SU-DHL-6 (cell line): ENCODE results near the gene NHSL2.

Source experiments
- H2AFZ ChIP-seq: fragments of 200-600 bp; sonication (generic); 2 replicates; pipeline ENCODE4 v1.6.1; 2014; ENCODE audit warnings: low read depth, mild to moderate bottlenecking, moderate library complexity, mixed read lengths, antibody characterized with exemption, low read length; ENCODE audit not compliant: severe bottlenecking
- H3F3A ChIP-seq: fragments of 200-600 bp; shearing (Covaris generic); 2 replicates; pipeline ENCODE4 v1.6.0; 2016; ENCODE audit warnings: antibody characterized with exemption, mild to moderate bottlenecking; ENCODE audit not compliant: insufficient read depth
- H3K27ac ChIP-seq: fragments of 200-600 bp; sonication (generic); 2 replicates; pipeline ENCODE4 v1.5.1; 2016; ENCODE audit warnings: low read depth, mild to moderate bottlenecking, low read length, moderate library complexity, mixed read lengths
- H3K27me3 ChIP-seq: fragments of 200-600 bp; sonication (generic), shearing (Covaris generic); 2 replicates; pipeline ENCODE4 v1.6.0; 2014; ENCODE audit warnings: mild to moderate bottlenecking, low read length
- H3K36me3 ChIP-seq: fragments of 200-600 bp; sonication (generic); 2 replicates; pipeline ENCODE4 v1.6.1; 2014; ENCODE audit warnings: mild to moderate bottlenecking, low read length, mixed read lengths
- H3K4me2 ChIP-seq: fragments of 300-600, 200-600 bp; shearing (Covaris generic), sonication (generic); 2 replicates; pipeline ENCODE4 v1.6.0; 2014; ENCODE audit warnings: low read length, low read depth, mild to moderate bottlenecking; ENCODE audit not compliant: poor library complexity, severe bottlenecking
- H3K4me3 ChIP-seq: fragments of 200-600 bp; sonication (generic); 2 replicates; pipeline ENCODE4 v1.5.1; 2014; ENCODE audit warnings: antibody characterized with exemption, low read length, mild to moderate bottlenecking, mixed read lengths; ENCODE audit not compliant: insufficient read depth, poor library complexity, severe bottlenecking
- H3K79me2 ChIP-seq: fragments of 200-600 bp; sonication (generic); 2 replicates; pipeline ENCODE4 v1.6.1; 2014; ENCODE audit warnings: mild to moderate bottlenecking, low read length, moderate library complexity; ENCODE audit not compliant: insufficient read depth
- H3K9ac ChIP-seq: fragments of 200-600 bp; sonication (generic); 2 replicates; pipeline ENCODE4 v1.7.0; 2014; ENCODE audit warnings: mild to moderate bottlenecking, low read length
- H3K9me2 ChIP-seq: fragments of 200-600 bp; sonication (generic); replicated peaks from 2 replicates; pipeline ENCODE4 v1.6.1; 2014; ENCODE audit warnings: low read length; ENCODE audit not compliant: insufficient read depth
- H3K9me3 ChIP-seq: fragments of 200-600 bp; sonication (generic); 2 replicates; pipeline ENCODE4 v1.6.1; 2014; ENCODE audit warnings: low read length, mixed read lengths; ENCODE audit not compliant: insufficient read depth
- H4K20me1 ChIP-seq: fragments of 200-600 bp; sonication (generic); 2 replicates; pipeline ENCODE4 v1.6.1; 2014; ENCODE audit warnings: low read depth, mild to moderate bottlenecking, antibody characterized with exemption, low read length, moderate library complexity, mixed read lengths
- EZH2phosphoT487 ChIP-seq: fragments of 200-600 bp; sonication (generic), shearing (Covaris generic); conservative IDR thresholded peaks from 2 replicates; pipeline ENCODE4 v1.6.1; 2018; ENCODE audit warnings: mild to moderate bottlenecking, antibody characterized with exemption, low read length, moderate library complexity, mixed read lengths
- TF ChIP-seq, protein P1 (sequence below): fragments of 200-600 bp; sonication (generic); IDR thresholded peaks from one replicate; pipeline ENCODE4 v1.5.1; 2017; ENCODE audit warnings: antibody characterized with exemption, mild to moderate bottlenecking, low read length, moderate library complexity; ENCODE audit not compliant: insufficient read depth, poor library complexity, severe bottlenecking

The NHSL2 gene

DNA sequence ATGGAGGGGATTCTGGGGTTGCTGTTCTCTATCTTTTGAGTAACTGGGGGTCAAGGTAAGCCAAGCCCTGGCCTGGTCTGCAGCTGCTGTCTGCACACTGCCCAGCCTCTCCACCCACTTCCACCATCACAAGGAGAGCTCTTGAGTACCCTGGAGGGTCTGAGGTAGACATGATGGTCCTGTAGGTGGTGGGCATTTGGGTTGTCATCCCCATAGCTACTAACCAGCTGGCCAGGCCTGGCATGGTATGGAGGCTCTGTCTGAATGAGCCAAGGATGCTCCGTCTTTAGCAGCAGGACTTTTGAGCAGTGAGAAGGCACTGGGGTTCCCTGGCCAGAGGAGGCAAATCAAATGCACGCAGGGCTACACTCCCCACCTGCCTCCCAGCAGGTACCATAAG is 82.7 kb downstream of the NHSL2 start:
- Histone ChIP-seq H3K9ac (no peak overlapping the region), H2AFZ (no peak overlapping the region), H4K20me1 (no peaks in the 10 kb centered on the region), H3K4me3 (no peak overlapping the region), H3K9me2 (no peaks in the 10 kb centered on the region), H3K79me2 (no peaks in the 10 kb centered on the region), H3K4me2 (no peak overlapping the region), H3K9me3 (no peaks in the 10 kb centered on the region), H3K27me3 (no peaks in the 10 kb centered on the region), H3K27ac (no peak overlapping the region), H3F3A (no peaks in the 10 kb centered on the region), H3K36me3 (no peaks in the 10 kb centered on the region)
- TF ChIP-seq EZH2phosphoT487, result no peak
- TF ChIP-seq, protein P1, sequence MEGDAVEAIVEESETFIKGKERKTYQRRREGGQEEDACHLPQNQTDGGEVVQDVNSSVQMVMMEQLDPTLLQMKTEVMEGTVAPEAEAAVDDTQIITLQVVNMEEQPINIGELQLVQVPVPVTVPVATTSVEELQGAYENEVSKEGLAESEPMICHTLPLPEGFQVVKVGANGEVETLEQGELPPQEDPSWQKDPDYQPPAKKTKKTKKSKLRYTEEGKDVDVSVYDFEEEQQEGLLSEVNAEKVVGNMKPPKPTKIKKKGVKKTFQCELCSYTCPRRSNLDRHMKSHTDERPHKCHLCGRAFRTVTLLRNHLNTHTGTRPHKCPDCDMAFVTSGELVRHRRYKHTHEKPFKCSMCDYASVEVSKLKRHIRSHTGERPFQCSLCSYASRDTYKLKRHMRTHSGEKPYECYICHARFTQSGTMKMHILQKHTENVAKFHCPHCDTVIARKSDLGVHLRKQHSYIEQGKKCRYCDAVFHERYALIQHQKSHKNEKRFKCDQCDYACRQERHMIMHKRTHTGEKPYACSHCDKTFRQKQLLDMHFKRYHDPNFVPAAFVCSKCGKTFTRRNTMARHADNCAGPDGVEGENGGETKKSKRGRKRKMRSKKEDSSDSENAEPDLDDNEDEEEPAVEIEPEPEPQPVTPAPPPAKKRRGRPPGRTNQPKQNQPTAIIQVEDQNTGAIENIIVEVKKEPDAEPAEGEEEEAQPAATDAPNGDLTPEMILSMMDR, result no peak

DNA sequence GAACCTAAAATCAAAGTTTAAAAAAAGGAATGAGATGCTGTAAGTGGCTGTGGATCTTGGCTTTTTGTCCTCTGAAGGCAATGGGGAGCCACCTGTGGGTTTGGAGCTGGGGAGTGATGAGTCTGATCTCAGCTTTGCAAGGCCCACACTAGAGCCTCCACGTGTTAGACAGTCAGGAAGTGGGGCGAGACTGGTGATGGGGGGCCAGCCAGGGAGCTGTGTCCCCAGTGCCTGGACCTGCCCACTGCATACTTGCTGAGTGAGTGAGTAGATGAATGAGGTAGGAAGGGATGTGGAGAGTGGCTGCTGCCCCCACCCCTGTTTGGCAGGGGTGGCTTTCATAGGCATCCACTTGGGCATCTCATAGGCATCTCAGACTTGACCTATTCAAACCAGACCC is 84.0 kb downstream of the NHSL2 start:
- H3K36me3 ChIP-seq, result no peaks in the 10 kb centered on the region
- H3K27ac ChIP-seq, result no peak overlapping the region
- H2AFZ ChIP-seq, result no peak overlapping the region
- no peaks in the 10 kb centered on the region for H4K20me1 ChIP-seq
- H3K9me2 ChIP-seq, result no peaks in the 10 kb centered on the region
- no peaks in the 10 kb centered on the region for H3K27me3 ChIP-seq
- no peak overlapping the region for H3K4me3 ChIP-seq
- TF ChIP-seq, protein P1, result no peak
- TF ChIP-seq EZH2phosphoT487, result no peak
- no peaks in the 10 kb centered on the region for H3K9me3 ChIP-seq
- H3K9ac ChIP-seq, result no peak overlapping the region
- H3F3A ChIP-seq, result no peaks in the 10 kb centered on the region
- H3K4me2 ChIP-seq, result no peak overlapping the region
- no peaks in the 10 kb centered on the region for H3K79me2 ChIP-seq

DNA sequence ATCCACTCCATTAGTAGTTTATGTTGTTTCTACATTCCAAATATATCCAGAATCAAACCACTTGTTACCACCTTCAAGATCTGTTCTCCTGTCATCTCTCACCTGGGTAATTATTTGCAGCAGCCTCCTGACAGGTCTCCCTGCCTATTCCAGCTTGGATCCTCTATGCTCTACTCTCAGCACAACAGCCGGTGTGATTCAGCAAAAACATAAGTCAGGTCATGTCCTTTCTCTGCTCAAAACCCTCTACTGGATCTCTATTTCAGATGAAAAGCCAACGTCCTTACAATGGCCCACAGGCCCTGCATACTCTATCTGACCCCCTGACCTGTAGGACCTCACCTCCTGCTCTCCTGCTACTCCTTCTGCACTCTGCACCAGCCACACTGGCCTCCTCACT is 84.5 kb downstream of the NHSL2 start:
- Histone ChIP-seq H4K20me1 (no peaks in the 10 kb centered on the region), H3F3A (no peaks in the 10 kb centered on the region), H3K9ac (no peak overlapping the region), H3K4me2 (no peak overlapping the region), H2AFZ (no peak overlapping the region), H3K9me3 (no peaks in the 10 kb centered on the region), H3K27me3 (no peaks in the 10 kb centered on the region), H3K36me3 (no peaks in the 10 kb centered on the region), H3K4me3 (no peak overlapping the region), H3K27ac (no peak overlapping the region), H3K79me2 (no peaks in the 10 kb centered on the region), H3K9me2 (no peaks in the 10 kb centered on the region)
- no peak for TF ChIP-seq EZH2phosphoT487
- TF ChIP-seq, protein P1, result no peak
